GM21619 (cell line): Measurements from ENCODE around the gene FAM236D.
"Not testable (repeated sequence)": the region's sequence is repeated elsewhere in the genome, so short reads cannot be mapped to it uniquely, and the experiment has no call there.

Experiments used
- ATAC-seq: cut with Tn5 transposase; IDR thresholded peaks from one replicate; pipeline ENCODE4 v1.9.1; 2021; ENCODE audit not compliant: unreplicated experiment

Gene FAM236D

DNA sequence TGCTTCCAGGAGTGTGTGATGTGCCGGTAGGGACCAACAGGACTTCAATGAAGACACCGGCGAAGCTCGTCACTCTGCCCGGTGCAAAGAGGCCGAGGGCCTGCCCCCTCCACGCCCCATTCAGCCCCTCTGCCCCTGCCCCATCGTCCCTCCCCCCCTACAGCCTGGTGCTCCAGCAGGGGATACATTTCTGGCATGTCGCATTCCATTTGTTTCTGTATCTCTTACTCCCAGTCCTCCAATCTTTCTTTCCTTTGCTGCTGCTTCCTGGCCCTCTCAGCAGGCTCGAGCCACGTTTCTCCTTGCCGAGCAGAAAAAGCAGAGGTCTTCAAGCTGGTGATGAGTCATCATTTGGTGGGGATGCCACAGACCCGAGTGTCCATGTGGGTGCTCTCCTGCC, at the start of gene FAM236D:
Gene FAM236D, minus strand, starts transcription at position 101 of the 400 bp plus-strand sequence. Its CDS starts 100 bp downstream, at position 1.
- not testable (repeated sequence) for ATAC-seq

DNA sequence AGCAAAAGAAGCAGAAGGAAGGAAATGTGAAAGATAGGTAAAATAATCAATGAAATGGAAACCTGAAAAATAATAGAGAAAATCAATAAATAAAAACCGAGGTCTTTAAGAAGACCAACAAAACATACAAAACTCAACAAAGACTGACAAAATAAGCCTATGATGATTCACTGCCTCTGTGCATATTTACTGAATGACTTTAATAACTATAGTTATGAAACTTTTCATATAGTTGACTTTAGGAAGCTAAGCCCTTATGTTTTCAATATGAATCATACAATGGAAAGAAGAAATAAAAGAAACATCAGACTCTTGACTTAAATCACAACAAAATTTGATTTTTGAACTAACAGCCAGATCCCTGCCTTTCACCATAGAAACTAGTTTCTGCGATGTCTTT, 29.5 kb upstream of the FAM236D start:
- not testable (repeated sequence) for ATAC-seq

DNA sequence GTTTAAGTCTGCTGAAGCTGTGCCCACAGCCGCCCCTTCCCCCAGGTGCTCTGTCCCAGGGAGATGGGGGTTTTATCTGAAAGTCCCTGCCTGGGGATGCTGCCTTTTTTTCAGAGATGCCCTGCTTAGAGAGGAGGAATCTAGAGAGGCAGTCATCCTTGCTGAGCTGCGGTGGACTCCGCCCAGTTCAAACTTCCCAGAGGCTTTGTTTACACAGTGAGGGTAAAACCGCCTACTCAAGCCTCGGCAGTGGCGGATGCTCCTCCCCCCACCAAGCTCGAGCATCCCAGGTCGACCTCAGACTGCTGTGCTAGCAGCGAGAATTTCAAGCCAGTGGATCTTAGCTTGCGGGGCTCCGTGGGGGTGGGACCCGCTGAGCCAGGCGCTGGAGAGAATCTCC, 22.7 kb upstream of the FAM236D start:
- ATAC-seq = not testable (repeated sequence)

DNA sequence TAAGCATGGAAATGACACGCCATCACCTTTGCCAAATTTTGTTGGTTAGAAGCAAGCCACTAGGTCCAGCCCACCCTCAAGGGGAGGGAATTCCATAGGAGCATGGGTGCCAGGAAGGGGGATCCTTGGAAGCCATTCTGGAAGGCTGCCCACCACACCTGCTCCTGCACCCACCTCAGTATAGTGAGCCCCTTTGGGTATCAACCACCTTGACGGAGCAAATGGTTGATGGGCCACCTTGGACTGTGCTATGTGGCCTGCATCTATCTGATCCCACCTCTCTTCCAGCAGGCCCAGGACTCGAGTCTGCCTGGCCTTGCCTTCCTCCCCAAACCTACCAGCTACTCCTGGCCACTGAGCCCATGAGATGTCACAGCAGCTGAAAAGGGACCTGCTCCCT, 17.6 kb downstream of the FAM236D start:
- not testable (repeated sequence) for ATAC-seq

DNA sequence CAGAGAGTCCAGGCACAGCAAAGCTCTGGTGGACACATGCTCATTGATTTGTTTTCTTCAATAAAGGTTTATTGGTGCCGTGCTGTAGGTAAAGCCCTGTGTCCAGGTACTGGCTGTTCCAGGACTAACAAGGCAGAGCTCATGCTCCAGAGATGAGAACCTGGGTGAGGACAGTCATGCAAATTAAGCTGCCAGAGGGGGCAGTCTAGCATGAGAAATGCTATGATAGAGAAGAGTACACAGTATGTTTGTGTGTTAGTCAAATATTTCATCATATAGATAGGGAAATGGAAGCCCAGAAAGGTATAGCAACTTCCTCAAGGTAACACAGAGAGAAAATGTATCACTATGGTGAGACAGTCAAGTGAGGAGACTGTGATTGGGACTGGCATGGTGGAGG, 19.9 kb downstream of the FAM236D start:
- ATAC-seq = not testable (repeated sequence)

DNA sequence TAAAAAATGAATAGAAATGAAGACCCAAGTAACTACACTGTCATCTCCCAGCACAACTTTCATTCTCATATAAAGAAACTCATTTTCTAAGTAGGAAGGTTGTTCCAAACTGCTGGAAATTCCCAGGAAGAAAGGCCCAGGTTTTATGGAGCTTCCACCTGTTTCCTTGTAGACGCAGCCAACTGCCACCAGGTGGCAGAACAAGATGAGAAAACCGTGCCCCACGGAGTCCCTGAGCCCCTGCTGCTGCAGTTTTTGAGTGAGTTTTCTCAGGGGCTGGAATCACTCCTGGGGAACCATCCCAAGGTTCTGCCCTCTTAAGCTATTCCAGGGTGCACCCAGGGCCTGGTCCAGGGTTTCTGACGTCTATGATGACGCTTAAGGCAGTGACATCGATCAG, 24.0 kb downstream of the FAM236D start:
- not testable (repeated sequence) for ATAC-seq

DNA sequence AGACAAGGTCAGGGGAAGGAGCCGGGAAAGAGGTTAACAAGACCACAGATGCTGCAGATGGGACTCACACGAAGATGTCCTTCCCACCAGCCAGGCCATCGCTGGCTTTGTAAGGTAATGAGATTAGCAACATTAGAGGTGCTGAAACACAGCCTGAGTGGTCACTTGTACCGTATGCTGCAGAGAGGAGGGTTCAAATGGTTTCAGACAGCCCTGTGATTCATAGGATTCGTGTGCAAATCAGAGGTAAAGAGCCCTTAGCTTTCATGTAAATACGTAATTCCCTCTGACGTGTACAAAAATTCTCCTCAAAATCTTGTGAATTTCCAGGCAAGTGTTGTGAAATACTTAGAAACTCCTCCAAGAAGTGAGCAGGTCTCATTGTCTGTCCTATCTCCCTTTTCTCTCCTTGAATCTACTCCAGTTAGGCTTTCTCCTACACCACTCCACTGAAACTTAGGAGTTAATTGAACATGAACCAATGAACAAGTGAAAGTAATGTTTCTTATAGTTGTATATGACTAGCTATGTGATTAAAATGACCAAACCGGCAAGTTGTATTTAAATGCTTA, 24.6 kb downstream of the FAM236D start:
- ATAC-seq = not testable (repeated sequence)

DNA sequence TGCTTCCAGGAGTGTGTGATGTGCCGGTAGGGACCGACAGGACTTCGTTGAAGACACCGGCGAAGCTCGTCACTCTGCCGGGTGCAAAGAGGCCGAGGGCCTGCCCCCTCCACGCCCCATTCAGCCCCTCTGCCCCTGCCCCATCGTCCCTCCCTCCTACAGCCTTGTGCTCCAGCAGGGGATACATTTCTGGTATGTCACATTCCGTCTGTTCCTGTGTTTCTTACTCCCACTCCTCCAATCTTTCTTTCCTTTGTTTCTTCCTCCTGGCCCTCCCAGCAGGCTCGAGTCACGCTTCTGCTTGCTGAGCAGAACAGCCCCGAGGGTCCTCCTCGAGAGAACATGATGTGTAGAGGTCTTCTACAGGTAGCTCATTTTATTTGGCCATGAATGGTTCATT, 25.4 kb downstream of the FAM236D start, which contains the start of gene FAM236B:
Gene FAM236B, minus strand, starts transcription at position 101 of the 400 bp plus-strand sequence. Its CDS starts 100 bp downstream, at position 1.
- not testable (repeated sequence) for ATAC-seq

DNA sequence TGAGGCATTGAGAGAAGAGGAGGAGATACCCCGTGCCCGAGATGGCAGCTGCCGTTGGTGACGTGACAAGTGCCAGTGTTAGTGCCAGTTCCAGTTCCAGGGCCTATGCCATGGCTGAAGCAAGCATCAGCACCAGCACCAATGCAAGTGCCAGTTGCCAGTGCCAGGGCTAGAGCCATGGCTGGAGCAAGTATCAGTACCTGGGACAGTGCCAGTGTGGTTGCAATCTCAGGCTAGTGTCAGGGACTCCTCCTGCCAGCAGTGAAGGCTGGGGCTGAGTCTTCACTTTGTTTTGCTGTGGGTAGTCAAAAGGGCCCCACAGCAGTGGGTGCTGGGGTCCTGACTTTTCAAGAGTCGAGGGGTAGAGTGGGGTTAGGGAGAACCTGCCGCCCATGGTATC, 29.9 kb downstream of the FAM236D start:
- not testable (repeated sequence) for ATAC-seq

DNA sequence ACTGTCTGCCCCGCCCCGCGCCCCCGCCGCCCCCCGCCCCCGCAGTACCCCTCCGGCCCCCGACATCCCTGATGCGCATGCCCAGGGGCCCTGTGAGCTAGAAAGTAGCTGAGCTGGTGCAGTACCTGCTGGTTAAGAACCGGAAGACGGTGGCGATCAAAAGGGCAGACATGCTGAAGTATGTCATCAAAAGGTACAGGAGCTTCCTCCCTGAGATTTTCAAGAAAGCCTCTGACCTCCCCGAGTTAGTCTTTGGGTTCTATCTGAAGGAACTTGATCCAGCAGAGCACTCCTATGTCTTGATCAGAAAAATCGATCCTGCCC, 30.6 kb downstream of the FAM236D start:
- peak; percentile 74 for ATAC-seq

DNA sequence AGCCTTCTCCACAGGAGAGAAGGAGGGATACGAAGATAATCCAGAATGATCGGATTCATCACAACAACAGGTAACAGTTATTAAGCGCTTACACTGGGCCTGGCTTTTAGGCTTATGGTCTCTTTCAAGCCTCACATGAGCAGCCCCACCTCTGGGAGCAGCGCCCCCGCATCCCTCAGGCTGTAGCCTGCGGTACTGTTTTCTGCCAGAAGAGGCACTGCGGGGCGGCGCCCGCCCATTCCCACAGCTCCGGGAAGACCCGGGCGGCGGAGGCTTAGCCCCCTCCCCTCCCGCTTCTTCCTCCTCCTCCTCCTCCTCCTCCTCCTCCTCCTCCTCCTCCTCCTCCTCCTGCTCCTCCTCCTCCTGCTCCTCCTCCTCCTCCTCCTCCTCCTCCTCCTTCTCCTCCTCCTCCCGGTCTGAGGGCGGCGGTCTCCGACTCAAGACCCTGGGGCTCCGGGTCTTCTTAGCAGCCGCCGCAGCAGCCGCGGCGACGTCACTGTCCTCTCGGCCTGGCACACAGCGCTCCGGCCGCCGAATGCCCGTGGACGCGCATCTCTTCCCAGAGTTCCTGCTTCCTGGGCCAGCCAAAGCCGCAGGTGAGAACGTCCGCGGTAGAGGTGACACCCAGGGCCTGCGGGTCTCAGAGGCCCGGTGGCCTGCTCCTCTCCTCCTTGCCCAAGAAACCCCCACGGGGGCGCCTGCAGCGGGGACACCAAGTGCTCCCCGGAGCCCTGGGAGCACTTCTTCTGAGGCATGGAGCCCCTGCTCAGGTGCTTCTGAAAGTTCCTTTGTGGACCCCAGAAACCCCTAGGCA, 31.1 kb downstream of the FAM236D start, which contains the start of gene DMRTC1B:
Gene DMRTC1B, plus strand, starts transcription at position 238 of the 814 bp plus-strand sequence. CDS start 68,246 bp downstream, outside the sequence.
- peak; percentile 77 for ATAC-seq

DNA sequence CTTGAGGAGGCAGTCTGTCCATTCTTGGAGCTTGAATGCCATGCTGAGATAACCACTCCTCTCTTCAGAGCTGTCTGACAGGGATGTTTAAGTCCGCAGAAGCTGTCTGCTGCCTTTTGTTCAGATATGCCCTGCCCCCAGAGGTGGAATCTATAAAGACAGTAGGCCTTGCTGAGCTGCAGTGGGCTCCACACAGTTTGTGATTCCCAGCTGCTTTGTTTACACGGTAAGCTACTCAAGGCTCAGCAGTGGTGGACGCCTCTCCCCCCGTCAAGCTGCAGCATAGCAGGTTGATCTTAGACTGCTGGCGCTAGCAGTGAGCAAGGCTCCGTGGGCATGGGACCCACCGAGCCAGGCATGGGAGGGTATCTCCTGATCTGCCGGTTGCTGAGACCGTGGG, 47.6 kb downstream of the FAM236D start:
- ATAC-seq = not testable (repeated sequence)
